HPDE6-E6E7 (cell line): Measurements from ENCODE around the gene HLA-DPB1.

Source experiments
- DNase-seq: peaks from one replicate; pipeline ENCODE4 v3.0.0; 2011; ENCODE audit warnings: missing footprints; ENCODE audit errors: extremely low spot score

The HLA-DPB1 gene

DNA sequence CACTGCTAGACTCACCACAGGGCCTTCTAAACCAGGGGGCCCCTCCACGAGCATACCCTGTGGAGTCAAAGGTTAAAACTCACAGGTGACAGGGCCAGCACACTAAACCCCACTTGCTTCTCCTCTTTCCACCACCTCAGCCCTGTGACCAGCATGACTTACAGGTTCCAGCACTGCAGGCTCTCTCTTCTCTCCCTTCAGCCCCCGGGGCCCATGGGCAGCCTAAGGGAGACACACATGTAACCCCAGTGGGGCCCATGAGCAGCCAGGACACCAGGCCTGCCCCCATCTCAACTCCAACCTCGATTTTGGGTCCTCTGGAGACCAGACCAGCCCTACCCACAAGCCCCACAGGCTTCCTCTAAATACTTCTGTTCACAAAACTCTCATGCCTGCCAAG is 28.0 kb downstream of the HLA-DPB1 start:
- no peak for DNase-seq

- DNase-seq: no peak
Observed at GRCh38 chr6:33104887-33105286, 29.1 kb downstream of the HLA-DPB1 start.

GRCh38 chr6:33105386-33105785 is 29.6 kb downstream of the HLA-DPB1 start:
- no peak for DNase-seq

GRCh38 chr6:33105916-33106871 is 30.4 kb downstream of the HLA-DPB1 start:
- DNase-seq: no peak

- no peak for DNase-seq
Observed at GRCh38 chr6:33107641-33108040, 31.9 kb downstream of the HLA-DPB1 start.

- no peak for DNase-seq
Observed at GRCh38 chr6:33108307-33108706, 32.5 kb downstream of the HLA-DPB1 start.

GRCh38 chr6:33112148-33112547 is 36.4 kb downstream of the HLA-DPB1 start:
- peak; percentile 49 for DNase-seq

DNA sequence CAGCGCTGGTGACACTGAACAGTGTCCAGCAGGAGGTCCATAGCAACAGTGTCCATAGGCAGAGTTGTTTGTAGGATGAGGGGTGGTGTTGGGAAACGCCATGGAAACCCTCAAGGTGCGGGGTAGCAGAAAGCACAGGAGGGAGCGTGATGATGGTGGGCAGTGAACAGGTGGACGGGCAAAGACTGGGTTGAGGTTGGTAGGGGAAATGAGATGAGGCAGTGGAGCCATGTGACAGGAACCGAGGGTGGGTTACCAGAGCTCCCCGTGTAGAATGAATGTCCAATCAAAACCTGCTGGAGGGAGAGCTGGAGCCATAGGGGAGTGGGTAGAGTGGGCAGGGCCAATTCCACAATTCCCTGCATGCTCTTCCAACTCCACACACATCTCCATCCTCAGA is 38.0 kb downstream of the HLA-DPB1 start:
- DNase-seq: no peak

GRCh38 chr6:33114406-33114805 is 38.6 kb downstream of the HLA-DPB1 start:
- no peak for DNase-seq

DNA sequence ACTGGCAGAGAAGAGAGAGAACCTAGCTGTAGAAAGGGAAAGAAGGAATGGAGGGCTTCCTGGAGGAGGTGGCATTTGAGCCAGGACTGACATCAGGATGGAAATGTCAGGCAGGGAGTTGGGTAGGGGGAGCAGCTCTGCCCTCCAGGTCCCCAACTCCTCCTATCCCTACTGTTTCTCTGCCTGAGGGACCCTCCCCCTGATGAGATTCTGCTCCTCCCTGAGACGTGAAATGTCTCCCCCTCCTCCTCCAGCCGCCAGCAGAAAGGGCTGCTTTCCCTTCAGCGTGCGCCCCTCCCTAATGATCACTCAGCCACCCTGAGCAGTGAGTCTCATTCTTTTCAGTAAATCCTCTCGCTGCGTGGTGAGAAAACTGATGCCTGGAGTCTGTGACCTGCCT is 40.6 kb downstream of the HLA-DPB1 start:
- no peak for DNase-seq

- DNase-seq: no peak
Observed at GRCh38 chr6:33116841-33117711, 41.3 kb downstream of the HLA-DPB1 start.

GRCh38 chr6:33117811-33118277 is 42.1 kb downstream of the HLA-DPB1 start:
- no peak for DNase-seq

DNA sequence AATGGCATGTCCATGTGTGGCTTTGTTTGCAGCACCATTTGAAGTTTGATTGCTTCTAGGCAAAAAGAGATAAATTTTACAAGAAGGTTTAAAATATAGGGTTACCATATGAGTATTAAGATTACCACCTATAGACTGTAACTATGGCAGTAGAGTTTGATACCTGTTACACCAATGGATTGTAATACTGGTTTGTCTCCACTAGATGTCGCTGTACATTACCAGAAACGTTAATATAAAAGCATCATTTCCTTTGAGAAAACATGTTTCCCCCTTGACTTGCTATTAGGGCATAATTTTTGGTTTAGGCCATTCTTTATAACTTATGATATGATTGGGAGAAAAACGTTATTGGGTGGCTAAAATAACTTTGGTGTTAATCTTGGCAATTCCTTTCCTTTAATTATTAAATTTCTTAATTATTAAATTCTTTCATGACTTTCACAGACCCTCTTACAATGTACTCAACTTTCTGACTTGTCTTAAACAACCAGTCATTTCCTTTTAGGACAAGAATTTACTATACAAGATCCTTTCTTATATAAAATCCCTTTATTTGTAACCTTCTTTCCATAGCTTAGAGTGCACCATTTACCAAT is 42.8 kb downstream of the HLA-DPB1 start:
- DNase-seq: no peak

DNA sequence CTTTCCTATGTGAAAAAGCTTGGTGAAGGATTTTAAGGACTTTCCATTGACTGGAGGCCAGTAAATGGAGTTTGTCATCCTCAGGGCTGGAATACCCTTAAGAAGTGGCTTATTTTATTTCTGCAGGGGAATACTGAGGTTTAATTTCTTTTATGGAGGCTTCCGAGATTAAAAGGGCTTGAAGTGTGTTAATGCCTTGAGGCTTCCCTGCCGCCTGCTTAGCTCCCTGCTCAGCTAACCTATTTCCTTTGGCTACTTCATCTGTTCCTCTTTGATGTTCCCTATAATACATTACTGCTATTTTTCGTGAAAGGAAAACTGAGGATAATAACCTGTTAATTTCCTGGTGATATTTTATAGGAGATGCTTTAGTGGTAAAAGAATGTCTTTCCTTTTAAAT is 44.2 kb downstream of the HLA-DPB1 start:
- DNase-seq: no peak

DNA sequence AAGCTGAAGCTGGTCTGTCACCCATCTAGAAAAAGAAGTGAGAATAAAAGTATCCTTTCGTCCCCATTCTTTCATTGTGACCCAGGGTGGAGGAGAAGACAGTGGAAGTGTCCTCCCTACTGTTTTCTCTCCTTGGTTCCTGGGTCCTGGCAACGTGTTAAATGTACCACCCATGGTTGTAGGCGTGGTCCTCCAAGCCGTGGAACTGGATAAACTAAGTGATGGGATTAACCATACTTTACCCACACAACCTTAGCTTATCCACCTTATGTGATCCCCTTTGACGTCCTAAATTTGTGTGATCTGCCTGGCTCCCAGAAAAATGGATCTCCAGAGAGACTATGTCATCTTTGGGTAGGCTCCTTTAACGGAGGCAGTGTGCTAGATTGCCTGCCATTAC is 47.4 kb downstream of the HLA-DPB1 start:
- DNase-seq: no peak

GRCh38 chr6:33123732-33124524 is 48.1 kb downstream of the HLA-DPB1 start:
- no peak for DNase-seq

- no peak for DNase-seq
Observed at GRCh38 chr6:33124525-33124901, 48.7 kb downstream of the HLA-DPB1 start.

DNA sequence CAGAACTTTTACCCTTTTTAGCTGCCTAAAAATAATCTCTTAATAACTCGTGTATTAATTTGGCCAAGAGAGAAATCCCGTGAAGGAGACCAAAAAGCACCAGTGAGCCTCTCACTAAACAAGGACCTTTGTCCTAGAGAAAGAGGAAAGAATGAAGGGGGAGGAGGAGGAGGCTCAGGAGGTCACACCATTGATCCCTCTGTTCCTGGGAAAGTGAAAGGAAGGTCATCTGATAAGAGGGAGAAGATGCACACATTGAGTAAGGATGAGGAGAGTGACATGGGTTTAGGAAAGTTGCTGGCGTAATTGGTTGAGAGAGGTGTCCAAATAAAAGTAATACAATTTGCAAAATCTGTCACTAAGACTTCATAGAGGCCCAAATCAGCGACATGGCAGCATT is 49.2 kb downstream of the HLA-DPB1 start:
- no peak for DNase-seq

- peak; percentile 23 for DNase-seq
Observed at GRCh38 chr6:33126101-33126714, 50.4 kb downstream of the HLA-DPB1 start.

- no peak for DNase-seq
Observed at GRCh38 chr6:33128318-33128717, 52.5 kb downstream of the HLA-DPB1 start.

GRCh38 chr6:33132081-33132524 is 56.3 kb downstream of the HLA-DPB1 start:
- DNase-seq: no peak
